ENCODE data around the gene RAB24.
"Not testable (repeated sequence)": the region's sequence is repeated elsewhere in the genome, so short reads cannot be mapped to it uniquely, and the experiment has no call there.

The RAB24 gene

DNA sequence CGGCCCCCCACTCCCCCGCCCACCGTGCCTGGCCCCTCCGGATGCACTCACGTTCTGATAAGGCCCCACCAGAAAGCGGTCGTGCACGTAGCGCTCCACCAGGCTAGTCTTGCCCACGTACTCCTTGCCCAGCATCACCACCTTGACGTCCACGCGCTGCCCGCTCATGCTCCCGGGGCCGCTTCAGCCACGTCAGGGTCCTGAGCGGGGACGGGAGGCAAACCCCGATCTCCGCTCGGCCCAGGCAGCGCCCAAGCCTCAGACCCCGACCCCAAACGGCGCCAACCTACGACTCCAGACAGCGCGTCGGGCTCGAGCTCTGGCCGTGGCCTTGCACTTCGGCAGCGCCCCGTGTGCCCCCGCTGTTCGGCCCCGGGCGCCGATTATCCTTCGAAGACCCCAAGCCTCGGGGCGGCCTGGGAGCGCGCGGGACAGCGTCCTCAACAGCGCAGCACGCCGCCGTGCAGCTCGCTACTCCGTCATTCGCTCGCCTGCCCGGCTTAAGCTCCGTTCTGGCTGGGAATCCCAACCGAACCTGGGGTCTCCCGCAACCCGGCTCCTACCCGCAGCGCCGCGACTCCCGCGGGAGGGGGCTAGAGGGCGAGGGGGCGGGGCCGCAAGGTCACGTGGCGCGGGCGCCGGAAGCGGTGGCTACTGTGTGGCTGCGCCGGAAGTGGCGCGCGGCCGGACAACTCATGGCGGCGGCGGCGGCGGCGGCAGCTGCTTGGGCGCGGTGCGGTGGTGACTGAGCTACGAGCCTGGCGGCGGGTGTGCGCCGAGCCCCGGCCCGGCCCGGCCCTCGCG, at the start of gene RAB24, which contains the start of gene PRELID1:
RAB24 (minus strand) TSS at position 599 of the 804 bp plus-strand sequence; CDS start at position 168, 431 bp downstream.
PRELID1 (plus strand) TSS at position 679 of the 804 bp plus-strand sequence. CDS start 187 bp downstream, outside the sequence.
- no peak for FAIRE-seq

DNA sequence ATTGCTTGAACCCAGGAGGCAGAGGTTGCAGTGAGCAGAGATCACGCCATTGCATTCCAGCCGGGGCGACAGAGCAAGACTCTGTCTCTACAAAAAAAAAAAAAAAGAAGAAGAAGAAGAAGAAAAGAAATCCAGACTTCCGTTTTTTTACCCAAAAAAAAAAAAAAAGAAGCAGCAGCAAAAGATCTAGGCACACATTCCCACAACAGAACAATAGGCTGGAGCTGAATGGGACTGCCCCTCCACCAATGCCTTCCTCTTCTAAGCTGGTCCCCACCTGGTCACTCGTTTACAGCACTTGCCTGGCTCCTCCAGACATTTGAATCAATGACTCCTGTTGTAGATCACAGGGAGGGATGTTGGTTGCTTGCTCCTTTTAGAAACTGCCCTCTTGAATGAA, 49.6 kb upstream of the RAB24 start:
- no peak for FAIRE-seq

DNA sequence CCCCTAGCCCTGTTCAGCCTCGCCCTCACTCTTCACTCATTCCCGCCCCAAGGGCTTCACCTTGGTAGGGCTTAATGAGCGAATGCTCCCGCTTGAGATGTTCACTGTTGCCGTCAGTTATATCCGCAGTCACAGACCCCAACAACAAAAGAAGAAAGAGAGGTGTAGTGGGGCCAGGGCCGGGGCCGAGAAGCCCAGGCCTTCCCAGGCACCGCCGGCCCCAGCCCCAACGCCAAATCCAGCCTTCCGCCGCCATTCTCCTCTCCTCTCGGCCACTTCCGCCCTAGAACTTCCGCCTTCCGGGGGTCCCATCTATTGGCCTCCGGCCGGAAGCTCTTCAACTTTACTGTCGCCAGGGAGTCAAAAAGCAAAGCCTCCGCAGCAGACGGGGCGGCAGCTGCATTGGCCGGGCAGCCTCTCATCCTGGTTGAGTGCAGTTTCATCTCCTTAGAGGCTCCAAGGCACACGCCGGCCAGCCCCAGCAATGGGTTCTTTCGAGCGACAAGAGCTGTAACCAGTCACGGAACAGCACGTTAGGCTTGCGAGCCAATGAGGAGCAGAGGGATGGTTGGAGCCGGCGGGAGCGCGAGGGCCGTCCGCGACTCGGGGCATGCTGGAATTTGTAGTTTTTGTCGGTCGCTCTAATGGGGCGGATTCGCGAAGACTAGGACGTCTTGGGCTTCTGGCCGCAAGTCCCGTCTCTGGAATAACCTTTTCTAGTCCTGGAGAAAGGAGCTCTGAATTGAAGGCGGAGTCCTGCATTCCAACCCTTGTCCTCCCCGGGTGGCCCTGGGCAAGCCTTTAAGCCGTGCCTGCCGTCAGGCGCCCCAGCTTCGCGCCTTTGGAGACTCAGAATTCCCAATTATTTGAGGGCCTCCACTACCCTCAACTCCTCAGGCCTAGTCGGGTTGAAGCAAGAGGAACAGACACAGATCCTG, 48.1 kb upstream of the RAB24 start, which contains the start of gene LMAN2:
LMAN2 (minus strand) TSS at position 277 of the 938 bp plus-strand sequence; CDS start at position 256, 21 bp downstream.
- FAIRE-seq = peak; percentile 84

DNA sequence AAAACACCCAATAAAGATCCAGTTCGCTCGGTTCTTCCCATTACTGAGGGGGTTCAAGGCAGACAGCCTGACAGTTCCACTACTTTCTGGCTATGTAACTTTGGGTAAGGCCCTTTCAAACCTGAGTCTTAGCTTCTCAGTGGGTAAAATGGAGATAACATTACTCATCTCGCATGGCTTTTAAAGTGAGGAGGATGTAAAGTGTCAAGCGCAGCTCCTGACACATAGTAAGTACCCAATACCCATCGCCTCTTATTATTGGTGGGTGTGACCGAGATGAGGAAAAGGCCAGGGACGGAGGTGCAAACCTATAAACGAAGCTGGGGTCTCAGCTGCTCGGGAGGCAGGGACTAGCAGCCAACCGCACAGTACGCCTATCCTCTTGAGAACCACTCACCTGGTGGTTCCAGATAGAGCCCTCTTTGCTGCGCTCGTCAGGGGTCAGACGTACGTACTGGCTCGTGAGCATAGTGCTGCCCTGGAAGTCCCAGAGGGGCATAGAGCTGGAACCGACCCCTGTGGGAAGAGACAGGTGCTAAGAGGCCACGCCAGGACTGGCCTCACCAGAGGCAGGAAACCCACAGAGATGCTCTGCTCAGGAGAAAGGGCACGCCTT, 47.4 kb upstream of the RAB24 start:
- FAIRE-seq = no peak

DNA sequence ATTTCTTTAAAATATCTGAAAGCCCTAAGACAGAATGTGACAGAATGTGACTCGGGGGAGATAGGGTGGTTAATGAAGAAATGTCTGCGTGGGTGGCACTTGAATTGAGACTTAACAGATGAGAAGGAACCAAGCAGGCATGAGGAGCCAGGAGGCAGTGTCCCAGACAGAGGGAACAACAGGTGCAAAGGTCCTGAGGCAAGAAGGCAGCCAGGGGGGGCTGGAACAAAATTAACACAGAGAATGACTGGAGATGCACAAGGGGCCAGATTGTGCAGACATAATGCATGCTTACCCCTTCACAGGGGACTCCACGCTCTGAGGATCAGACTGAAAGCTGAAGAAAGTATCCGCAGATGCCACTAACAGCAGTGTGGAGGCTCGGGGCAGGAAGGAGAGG, 46.2 kb upstream of the RAB24 start:
- FAIRE-seq = no peak

DNA sequence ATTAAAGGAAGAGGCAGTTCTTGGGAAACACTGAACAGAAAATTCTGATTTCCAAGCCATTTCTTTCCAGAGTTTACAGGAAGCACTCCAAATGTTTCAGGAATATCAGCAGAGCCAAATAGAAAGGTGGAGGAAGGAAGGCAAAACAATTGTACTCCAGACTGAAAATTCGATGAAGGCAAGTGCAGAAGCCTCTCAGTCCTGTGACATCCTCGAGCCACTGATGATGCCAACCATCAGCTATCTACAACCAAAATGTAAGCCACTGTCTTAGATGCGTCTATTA, 45.8 kb upstream of the RAB24 start:
- FAIRE-seq = no peak

DNA sequence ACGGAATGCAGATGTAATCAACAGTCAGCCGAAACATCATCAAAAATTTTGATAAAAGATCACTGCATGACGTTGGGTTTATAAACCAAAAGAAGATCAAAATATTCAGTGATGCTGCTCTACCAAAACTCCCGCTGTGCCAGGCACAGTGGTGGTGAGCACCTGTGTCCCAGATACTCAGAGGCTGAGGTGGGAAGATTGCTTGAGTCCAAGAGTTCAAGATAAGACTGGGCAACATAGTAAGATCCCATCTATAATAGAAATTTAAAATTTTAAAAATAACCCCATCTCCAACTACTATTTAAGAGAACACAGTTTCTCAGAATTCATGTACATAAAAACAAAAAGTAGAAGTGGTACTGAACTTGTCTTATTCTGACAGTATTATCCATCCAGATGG, 44.2 kb upstream of the RAB24 start:
- FAIRE-seq = no peak

DNA sequence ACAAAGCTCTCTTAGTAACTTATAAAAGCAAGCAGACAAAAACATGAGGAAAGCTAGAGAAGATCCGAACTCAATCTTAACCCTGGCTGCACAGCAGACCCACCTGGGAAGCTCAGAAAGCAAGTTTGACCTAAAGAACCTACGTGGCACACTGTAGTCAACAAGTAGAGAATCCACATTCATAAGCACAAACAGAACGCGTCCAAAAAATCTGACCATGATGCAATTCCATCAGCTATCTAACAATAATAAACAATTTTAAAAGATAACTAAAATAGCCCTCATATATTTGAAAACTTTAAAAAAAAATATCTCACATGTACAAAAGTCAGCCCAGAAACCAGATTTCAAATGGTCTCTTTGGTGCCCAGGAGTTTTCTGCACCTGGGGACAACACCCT, 43.3 kb upstream of the RAB24 start:
- FAIRE-seq = no peak

DNA sequence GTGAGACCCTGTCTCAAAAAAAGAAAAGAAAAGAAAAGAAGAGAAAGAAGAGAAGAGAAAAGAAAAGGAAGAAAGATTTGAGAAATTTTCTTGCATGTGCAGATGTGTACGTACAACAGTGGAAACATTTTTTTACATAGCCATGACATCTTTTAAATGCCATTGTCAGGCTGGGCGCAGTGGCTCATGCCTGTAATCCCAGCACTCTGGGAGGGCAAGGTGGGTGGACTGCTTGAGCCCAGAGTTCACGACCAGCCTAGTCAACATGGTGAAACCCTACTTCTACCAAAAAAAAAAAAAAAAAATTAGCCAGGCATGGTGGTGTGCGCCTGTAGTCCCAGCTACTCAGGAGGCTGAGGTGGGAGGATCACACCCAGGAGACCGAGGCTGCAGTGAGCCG, 41.4 kb upstream of the RAB24 start:
- FAIRE-seq = no peak

DNA sequence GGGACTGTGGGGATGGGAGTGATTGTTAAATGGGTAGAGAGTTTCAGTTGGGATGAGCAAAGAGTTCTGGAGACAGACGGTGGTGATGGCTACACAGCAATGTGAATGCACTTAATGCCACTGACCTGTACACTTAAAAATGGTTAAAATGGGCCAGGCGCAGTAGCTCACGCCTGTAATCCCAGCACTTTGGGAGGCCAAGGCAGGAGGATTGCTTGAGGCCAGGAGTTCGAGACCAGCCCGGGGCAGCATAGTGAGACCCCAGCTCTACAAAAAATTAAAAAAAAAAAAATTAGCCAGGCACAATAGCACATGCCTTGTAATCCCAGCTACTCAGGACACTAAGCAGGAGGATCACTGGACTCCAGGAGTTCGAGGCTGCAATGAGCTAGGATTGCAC, 40.3 kb upstream of the RAB24 start:
- FAIRE-seq = no peak

DNA sequence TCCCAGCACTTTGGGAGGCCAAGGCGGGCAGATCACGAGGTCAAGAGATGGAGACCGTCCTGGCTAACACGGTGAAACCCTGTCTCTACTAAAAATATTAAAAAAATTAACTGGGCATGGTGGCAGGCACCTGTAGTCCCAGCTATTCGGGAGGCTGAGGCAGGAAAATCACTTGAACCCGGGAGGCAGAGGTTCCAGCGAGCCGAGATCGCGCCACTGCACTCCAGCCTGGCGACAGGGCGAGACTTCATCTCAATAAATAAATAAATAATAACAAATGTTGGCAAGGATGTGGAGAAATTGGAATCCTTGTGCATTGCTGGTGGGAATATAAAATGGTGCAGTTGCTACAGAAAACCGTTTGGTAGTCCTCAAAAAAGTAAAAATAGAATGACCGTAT, 39.5 kb upstream of the RAB24 start:
- FAIRE-seq = not testable (repeated sequence)

DNA sequence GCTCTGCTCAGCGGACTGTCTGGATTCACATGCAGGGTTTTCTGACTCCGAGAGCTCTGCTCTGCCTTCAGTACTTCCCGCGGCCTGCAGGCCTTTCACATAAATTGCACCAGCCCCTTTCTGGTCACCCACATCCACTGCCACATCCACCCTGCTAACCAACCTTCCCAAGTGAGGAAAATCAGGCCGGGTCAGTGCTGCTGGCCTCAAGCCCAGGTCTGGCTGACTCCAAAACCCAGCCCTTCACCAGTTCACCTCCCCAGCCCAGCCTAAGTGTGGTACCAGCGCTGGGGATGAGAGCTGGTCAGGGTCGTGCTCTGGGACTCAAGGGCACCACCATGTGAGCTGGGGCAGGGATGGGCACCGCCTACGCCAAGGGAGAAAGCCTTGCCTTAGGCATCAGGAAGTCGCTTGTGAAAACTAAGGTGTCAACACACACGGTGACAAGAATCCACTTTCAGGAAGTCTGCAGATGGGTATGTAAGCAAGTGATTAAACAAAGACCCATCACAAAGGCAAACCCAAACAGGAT, 35.7 kb upstream of the RAB24 start:
- FAIRE-seq = no peak

DNA sequence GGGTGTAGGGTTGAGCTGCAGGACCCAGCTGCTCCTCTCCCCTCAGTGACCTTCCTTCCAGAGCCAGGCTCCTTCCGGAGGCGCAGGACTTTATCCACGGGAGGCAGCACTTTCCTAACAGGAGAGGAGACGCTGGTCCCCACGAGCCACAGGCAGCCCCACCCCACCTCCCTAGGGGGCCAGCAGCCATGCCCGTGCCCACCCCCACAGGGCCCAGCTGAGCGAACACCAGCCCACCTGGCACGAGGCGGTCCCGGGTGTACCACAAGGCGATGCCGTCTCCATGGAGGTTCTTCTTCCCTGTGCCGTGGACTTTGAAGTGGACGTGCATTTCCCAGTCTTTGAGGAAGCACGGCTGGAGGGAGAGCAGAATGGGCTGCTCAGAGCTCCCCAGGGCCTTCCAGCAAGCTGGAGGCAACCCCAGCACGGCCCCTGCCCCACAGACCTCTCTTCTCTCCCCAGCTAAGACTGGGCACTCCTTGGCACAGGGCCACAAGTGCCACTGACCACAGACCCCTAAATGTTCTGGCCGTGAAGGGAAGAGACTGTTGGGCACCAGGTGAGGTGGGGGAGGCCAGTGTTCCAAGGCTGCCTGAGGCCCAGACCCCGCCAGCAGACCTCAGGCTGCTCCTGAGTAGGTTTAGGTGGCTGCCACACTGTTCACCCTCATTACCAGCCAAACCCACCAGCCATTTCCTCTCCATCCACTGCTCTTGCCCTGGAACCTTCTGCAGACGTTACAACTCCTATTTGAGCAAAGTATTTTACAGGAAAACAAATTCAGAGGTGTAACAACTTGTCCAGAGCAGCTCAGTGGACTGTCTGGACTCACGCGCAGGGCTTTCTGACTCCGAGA, 35.0 kb upstream of the RAB24 start:
- no peak for FAIRE-seq

DNA sequence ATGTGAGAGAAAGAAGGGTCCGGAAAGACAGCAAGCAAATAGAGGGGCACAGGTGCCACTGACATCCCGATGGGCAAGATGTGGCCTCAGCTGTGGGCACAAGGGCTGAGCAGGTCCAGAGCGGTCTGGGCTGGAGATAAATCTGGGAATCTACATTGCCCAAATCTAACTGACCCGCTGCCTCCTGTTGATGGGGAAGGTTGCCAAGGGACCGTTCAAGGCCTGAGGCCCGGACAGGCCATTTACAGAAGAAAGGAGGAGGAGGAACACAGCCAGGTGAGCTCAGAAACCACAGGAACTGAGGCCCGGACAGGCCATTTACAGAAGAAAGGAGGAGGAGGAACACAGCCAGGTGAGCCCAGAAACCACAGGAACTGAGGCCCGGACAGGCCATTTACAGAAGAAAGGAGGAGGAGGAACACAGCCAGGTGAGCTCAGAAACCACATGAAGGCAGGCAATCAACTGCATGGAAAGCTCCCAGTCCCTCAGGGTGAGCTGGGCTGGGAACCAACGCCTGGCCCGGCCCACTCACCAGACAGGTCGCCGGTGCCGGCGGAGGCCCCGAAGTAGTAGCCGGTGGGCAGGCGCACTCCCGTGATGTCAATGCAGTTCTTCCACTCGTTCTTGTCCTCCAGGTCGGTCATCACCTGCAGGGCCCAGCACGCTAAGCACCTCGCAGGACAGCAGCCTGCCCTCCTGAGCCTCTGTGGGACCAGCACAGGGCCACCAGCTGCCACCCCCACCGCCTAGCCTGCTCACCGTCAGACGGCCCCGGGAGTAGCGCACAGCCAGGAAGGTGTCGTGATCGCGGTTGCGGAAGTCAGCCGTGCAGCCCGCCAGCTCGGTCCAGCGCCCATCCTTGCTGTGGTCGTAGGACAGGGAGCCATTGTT, 33.3 kb upstream of the RAB24 start:
- FAIRE-seq = no peak

DNA sequence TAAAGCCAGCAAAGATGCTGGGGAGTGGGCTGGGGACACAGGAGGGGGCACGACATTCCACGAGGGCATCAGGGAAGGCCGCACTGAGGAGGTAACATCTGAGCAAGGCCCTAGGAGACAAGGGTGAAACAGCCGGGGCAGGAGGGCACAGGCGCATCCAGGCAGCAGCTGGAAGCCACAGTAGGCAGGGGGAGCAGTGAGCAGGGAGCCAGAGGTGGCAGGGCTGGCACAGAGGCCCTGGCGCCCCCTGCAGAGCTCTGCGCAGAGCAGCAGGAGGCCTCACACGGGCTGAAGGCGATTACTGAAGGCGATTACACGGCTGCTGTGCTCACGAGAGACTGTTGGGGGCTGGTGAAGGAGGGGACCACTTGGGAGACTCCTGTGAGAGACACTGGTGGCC, 32.6 kb upstream of the RAB24 start:
- no peak for FAIRE-seq

DNA sequence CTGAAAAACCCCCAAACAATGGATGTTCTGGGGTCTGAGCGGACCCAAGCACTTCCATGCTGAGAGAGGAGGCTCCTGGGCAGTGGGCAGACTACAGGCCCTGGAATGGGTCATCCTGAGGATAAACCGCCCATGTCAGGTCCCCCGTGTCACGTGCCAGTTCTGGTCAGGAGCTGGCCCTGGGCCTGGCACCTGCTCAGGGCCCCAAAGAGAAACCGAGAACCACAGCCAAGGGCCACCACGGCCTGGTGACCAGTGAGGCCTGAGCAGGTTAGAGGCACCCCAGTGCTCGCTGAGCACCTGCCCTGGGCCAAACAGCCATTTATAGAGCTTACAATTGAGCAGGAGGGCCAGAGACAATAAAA, 32.2 kb upstream of the RAB24 start:
- FAIRE-seq = no peak

DNA sequence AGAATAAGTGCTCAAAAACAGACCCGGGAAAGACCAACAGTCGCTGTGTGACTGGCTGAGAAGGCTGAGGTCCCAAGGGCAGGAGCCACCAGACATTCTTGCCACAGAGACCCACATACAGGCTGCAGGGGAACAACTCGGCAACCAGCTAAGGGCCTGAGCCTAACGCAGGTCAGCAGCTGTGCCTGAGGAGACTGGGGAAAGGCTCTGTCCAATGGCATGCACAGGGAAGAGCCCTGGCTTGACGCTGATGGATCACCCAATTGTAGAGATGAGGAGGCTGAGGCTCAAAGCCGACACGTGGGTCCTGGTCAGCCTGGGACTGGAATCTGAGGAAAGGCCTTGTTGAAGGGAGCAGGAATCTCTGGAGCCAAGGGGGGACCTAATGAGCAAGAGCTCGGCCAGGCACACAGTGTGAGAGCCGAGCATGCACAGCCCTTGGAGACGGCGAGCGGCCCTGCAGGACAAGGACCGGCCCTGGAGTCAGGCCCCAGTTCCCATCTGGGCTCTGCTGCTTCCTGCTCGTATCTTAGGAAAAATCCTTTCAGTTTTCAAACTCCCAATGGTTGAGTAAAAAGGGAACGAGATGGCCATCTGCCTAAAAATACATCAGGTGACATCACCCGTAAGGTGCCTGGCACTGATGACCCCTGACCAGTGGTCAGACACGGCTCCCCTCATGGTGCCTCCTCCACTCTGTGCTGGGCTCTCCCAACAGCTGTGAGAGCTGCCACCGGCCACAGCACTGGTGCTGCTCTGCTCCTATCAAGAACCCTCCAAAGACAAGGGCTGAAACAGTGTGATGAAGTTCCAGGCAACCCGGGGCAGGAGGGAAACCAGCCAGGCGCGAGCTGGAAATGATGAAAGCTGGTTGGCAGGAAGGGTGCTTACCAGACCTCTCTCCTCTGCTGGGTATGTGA, 31.5 kb upstream of the RAB24 start:
- FAIRE-seq = no peak

DNA sequence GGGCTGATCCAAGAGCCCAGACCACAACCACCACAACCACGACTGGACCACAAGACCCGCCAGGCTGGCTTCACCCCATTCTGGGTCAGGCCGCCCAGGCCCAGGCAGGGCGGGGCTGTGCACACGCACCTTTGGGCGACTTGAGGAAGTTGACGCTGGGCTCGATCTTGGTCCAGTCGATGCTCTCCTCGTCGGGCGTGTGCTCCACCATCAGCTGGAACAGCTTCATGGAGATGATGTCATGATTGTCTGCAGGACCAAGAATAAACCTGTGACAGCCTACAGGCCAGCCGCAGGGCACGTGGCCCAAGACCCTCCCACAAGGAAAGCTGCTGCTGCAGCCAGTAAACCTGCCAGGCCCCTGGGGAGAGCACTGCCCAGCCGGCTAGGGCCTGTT, 30.6 kb upstream of the RAB24 start:
- FAIRE-seq = no peak

DNA sequence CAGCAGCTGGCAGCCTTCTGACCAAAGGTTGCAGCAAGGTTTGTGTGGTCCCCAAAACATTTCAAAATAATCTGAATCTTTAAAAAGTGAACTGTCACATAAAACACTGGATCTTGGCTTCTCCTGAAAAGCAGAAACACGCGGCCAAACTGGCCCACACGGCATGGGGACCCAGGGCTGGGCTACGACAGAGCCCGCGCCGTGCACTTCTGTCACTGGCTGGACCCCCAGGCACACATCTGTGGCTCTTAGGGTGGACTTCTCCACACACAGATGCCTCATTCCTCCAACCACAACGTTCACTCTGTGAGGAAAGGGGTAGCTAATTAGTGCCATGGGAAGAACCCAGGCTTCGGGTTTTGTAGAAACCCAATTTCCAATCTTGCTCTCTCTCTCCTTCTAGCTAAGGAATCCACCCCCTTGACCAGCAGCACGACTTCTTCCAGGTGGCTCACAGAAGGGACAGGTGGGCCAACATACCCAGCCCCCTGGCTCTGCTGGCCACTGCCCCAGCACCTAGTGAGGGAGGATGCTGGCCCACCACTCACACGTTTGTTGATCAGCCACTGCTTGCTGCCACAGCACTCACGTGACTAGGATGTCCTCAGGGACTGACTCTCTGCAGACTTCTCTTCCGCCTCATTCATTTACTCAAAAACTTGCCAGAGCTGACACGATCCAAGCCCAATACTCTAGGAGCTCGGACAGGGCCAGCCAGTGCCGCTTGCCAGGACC, 30.1 kb upstream of the RAB24 start:
- FAIRE-seq = no peak

Measured in G401.6 (cell line).